HepG2 (cell line): Measurements from ENCODE around the gene C12orf43. TPM values are rescaled to one million over a fixed set of nuclear protein-coding genes. Genes with fewer than 3 reads are reported as not detected.

ENCODE experiments used
- KAT7 ChIP-seq: IDR thresholded peaks from 2 replicates; pipeline ENCODE4 v1.6.1; 2018; ENCODE audit warnings: borderline replicate concordance, missing compliant biosample characterization
- KMT2A ChIP-seq: sonication (generic); formaldehyde crosslinking; IDR thresholded peaks from 2 replicates; pipeline ENCODE4 v1.4.0; 2020; ENCODE audit warnings: missing genetic modification reagents
- MED8 ChIP-seq: sonication (generic); formaldehyde crosslinking; IDR thresholded peaks from 2 replicates; pipeline ENCODE4 v1.8.1; 2023; ENCODE audit warnings: mild to moderate bottlenecking, missing genetic modification reagents; ENCODE audit not compliant: insufficient replicate concordance
- RNF2 ChIP-seq: fragments of 450-650 bp; conservative IDR thresholded peaks from 2 replicates; pipeline ENCODE4 v1.6.1; 2016; ENCODE audit warnings: low read depth
- SNRNP70 ChIP-seq: fragments of 200-400 bp; formaldehyde crosslinking; IDR thresholded peaks from 2 replicates; pipeline ENCODE4 v1.6.1; 2017; ENCODE audit warnings: mild to moderate bottlenecking, low read depth, low read length, moderate library complexity
- SUZ12 ChIP-seq: fragments of 150-350 bp; IDR thresholded peaks from 2 replicates; pipeline ENCODE4 v1.6.1; 2014; ENCODE audit warnings: low read depth, low read length
- ZBTB3 ChIP-seq: sonication (generic); formaldehyde crosslinking; IDR thresholded peaks from 2 replicates; pipeline ENCODE4 v1.4.0; 2020; ENCODE audit warnings: low read depth, mild to moderate bottlenecking, moderate library complexity, missing genetic modification reagents, borderline replicate concordance
- ZNF138 ChIP-seq: sonication (generic); formaldehyde crosslinking; IDR thresholded peaks from 2 replicates; pipeline ENCODE4 v1.5.0; 2020; ENCODE audit warnings: mild to moderate bottlenecking, low read depth, missing genetic modification reagents
- ZNF772 ChIP-seq: sonication (generic); formaldehyde crosslinking; IDR thresholded peaks from 2 replicates; pipeline ENCODE4 v1.5.0; 2020; ENCODE audit warnings: mild to moderate bottlenecking, missing genetic modification reagents
- ZNF788 ChIP-seq: sonication (generic); formaldehyde crosslinking; IDR thresholded peaks from 2 replicates; pipeline ENCODE4 v1.5.0; 2020; ENCODE audit warnings: mild to moderate bottlenecking, missing genetic modification reagents, borderline replicate concordance
- polyA plus RNA-seq, 8 experiments: library from polyadenylated mRNA; depleted of rRNA in 3 of 8; stranded (reverse) in 7 of 8; unstranded in 1 of 8; fragments of >200 nt; fragmentation: Illumina TruSeq in 4 of 8; extraction: Trizol in 4 of 8; gene quantifications; 2 replicates each; pipeline versions ENCODE4 v1.2.1 to v1.2.3, GENCODE V29; 2011 to 2016; ENCODE audit warnings: low read depth in 4 of 8, missing spikeins in 1 of 8, mixed read lengths in 1 of 8; ENCODE audit not compliant: insufficient read depth in 1 of 8
- total RNA-seq, 5 experiments: library from RNA; depleted of rRNA; stranded (reverse); fragments of >200 nt; fragmentation: Illumina TruSeq; extraction: Trizol; gene quantifications; 2 replicates each; pipeline ENCODE4 v1.2.3, GENCODE V29; 2016; ENCODE audit warnings: low read depth in 1 of 5
- TF ChIP-seq, protein P1 (sequence below): sonication (generic); formaldehyde crosslinking; IDR thresholded peaks from 2 replicates; pipeline ENCODE4; 2020; ENCODE audit warnings: missing genetic modification reagents, mild to moderate bottlenecking, borderline replicate concordance
- TF ChIP-seq, protein P2 (sequence below): sonication (generic); formaldehyde crosslinking; IDR thresholded peaks from 2 replicates; pipeline ENCODE4 v1.5.0; 2020; ENCODE audit warnings: missing genetic modification reagents
- TF ChIP-seq, protein P3 (sequence below): IDR thresholded peaks from 2 replicates; pipeline ENCODE4 v1.6.1; 2016; ENCODE audit warnings: control low read depth
- TF ChIP-seq, protein P4 (sequence below): sonication (generic); formaldehyde crosslinking; IDR thresholded peaks from 2 replicates; pipeline ENCODE4 v1.5.0; 2020; ENCODE audit warnings: missing genetic modification reagents
- TF ChIP-seq, protein P5 (sequence below): conservative IDR thresholded peaks from 2 replicates; pipeline ENCODE4 v1.6.1; 2018; ENCODE audit warnings: missing genetic modification reagents
- TF ChIP-seq, protein P6 (sequence below): sonication (generic); formaldehyde crosslinking; IDR thresholded peaks from 2 replicates; pipeline ENCODE4 v1.5.1; 2020; ENCODE audit warnings: mild to moderate bottlenecking, missing genetic modification reagents, moderate library complexity

Gene C12orf43
- total and polyA plus RNA-seq, 2 of the 13 experiments (the other 11 are each of a cell fraction or from before 2014, with no cell fraction given) = 7.9 to 11.1 TPM

DNA sequence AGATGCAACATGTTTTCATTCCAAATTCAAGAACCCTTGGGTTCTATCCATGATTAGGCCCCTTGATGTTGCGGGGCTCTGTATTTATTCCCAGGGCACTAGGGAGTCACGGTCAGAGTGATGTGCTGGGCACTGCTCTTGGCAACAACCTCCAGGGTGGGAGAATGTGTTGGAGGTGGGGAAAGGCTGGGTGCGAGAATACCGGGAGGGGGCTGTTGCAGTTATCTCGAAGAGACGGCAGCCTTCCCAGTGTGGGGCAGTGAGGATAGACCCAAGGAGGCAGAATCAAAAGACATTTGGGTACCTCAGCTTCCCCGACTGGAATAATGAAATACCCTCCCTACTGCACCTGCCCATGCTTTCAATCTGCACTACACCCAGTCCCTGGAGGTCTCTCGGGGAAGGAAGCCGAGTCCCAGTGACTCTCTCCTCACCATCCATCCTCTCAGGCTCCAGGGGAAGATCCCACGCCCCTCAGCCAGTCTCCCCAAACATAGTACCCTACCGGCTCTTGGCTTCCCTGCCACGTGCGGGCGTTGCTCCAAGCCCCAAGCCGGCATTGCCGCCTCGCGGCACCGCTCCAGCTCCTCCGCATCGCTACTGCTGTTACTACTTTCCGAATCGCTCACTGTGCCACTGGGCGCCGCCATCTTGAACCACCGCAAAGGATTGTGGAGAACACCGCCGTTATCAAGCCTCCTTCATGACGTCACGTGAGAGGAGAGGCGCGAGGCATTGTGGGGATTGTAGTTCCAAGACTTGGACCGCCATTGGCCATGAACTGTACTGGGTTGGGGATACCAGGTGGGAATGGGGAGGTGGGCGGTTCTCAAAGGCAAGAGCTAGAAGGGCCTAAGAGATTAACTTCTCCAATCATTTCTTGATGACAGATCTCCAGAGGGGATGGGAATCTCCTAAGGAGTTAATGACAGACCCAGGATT, at the start of gene C12orf43 (continued):
- TF ChIP-seq ZBTB3 (CRISPR knock-in tag) (no peak), MED8 (CRISPR knock-in tag) (no peak), ZNF138 (CRISPR knock-in tag) (no peak), SNRNP70 (no peak), KMT2A (CRISPR knock-in tag) (peak; percentile 95), RNF2 (no peak), KAT7 (peak; percentile 94), ZNF788 (CRISPR knock-in tag) (peak; percentile 65; the same call in 1 of the 2 replicates), SUZ12 (peak; percentile 88), ZNF772 (CRISPR knock-in tag) (no peak)
- TF ChIP-seq, protein P1, sequence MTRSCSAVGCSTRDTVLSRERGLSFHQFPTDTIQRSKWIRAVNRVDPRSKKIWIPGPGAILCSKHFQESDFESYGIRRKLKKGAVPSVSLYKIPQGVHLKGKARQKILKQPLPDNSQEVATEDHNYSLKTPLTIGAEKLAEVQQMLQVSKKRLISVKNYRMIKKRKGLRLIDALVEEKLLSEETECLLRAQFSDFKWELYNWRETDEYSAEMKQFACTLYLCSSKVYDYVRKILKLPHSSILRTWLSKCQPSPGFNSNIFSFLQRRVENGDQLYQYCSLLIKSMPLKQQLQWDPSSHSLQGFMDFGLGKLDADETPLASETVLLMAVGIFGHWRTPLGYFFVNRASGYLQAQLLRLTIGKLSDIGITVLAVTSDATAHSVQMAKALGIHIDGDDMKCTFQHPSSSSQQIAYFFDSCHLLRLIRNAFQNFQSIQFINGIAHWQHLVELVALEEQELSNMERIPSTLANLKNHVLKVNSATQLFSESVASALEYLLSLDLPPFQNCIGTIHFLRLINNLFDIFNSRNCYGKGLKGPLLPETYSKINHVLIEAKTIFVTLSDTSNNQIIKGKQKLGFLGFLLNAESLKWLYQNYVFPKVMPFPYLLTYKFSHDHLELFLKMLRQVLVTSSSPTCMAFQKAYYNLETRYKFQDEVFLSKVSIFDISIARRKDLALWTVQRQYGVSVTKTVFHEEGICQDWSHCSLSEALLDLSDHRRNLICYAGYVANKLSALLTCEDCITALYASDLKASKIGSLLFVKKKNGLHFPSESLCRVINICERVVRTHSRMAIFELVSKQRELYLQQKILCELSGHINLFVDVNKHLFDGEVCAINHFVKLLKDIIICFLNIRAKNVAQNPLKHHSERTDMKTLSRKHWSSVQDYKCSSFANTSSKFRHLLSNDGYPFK (CRISPR knock-in tag) = peak; percentile 96
- TF ChIP-seq, protein P2, sequence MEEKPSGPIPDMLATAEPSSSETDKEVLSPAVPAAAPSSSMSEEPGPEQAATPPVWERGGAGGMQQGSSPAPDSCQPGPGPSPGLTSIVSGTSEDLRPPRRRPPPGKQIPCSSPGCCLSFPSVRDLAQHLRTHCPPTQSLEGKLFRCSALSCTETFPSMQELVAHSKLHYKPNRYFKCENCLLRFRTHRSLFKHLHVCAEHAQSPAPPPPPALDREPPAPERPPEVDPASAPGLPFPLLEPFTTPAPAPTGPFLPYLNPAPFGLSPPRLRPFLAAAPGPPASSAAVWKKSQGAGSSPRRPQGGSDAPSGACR (CRISPR knock-in tag) = no peak
- TF ChIP-seq, protein P3, sequence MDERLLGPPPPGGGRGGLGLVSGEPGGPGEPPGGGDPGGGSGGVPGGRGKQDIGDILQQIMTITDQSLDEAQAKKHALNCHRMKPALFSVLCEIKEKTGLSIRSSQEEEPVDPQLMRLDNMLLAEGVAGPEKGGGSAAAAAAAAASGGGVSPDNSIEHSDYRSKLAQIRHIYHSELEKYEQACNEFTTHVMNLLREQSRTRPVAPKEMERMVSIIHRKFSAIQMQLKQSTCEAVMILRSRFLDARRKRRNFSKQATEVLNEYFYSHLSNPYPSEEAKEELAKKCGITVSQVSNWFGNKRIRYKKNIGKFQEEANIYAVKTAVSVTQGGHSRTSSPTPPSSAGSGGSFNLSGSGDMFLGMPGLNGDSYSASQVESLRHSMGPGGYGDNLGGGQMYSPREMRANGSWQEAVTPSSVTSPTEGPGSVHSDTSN (CRISPR knock-in tag) = no peak
- TF ChIP-seq, protein P4, sequence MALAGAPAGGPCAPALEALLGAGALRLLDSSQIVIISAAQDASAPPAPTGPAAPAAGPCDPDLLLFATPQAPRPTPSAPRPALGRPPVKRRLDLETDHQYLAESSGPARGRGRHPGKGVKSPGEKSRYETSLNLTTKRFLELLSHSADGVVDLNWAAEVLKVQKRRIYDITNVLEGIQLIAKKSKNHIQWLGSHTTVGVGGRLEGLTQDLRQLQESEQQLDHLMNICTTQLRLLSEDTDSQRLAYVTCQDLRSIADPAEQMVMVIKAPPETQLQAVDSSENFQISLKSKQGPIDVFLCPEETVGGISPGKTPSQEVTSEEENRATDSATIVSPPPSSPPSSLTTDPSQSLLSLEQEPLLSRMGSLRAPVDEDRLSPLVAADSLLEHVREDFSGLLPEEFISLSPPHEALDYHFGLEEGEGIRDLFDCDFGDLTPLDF (CRISPR knock-in tag) = no peak
- TF ChIP-seq, protein P5, sequence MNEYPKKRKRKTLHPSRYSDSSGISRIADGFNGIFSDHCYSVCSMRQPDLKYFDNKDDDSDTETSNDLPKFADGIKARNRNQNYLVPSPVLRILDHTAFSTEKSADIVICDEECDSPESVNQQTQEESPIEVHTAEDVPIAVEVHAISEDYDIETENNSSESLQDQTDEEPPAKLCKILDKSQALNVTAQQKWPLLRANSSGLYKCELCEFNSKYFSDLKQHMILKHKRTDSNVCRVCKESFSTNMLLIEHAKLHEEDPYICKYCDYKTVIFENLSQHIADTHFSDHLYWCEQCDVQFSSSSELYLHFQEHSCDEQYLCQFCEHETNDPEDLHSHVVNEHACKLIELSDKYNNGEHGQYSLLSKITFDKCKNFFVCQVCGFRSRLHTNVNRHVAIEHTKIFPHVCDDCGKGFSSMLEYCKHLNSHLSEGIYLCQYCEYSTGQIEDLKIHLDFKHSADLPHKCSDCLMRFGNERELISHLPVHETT (CRISPR knock-in tag) = peak; percentile 65; the same call in 1 of the 2 replicates
- TF ChIP-seq, protein P6, sequence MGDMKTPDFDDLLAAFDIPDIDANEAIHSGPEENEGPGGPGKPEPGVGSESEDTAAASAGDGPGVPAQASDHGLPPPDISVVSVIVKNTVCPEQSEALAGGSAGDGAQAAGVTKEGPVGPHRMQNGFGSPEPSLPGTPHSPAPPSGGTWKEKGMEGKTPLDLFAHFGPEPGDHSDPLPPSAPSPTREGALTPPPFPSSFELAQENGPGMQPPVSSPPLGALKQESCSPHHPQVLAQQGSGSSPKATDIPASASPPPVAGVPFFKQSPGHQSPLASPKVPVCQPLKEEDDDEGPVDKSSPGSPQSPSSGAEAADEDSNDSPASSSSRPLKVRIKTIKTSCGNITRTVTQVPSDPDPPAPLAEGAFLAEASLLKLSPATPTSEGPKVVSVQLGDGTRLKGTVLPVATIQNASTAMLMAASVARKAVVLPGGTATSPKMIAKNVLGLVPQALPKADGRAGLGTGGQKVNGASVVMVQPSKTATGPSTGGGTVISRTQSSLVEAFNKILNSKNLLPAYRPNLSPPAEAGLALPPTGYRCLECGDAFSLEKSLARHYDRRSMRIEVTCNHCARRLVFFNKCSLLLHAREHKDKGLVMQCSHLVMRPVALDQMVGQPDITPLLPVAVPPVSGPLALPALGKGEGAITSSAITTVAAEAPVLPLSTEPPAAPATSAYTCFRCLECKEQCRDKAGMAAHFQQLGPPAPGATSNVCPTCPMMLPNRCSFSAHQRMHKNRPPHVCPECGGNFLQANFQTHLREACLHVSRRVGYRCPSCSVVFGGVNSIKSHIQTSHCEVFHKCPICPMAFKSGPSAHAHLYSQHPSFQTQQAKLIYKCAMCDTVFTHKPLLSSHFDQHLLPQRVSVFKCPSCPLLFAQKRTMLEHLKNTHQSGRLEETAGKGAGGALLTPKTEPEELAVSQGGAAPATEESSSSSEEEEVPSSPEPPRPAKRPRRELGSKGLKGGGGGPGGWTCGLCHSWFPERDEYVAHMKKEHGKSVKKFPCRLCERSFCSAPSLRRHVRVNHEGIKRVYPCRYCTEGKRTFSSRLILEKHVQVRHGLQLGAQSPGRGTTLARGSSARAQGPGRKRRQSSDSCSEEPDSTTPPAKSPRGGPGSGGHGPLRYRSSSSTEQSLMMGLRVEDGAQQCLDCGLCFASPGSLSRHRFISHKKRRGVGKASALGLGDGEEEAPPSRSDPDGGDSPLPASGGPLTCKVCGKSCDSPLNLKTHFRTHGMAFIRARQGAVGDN (CRISPR knock-in tag) = peak; percentile 80
